GM18505 (cell line): ENCODE data around the gene PAX5.

Experiments
- ATAC-seq: cut with Tn5 transposase; IDR thresholded peaks from one replicate; pipeline ENCODE4 v1.9.1; 2021; ENCODE audit not compliant: unreplicated experiment
- POLR2A ChIP-seq: IDR thresholded peaks from 4 replicates; pipeline ENCODE4 v1.6.1; 2011; ENCODE audit warnings: borderline replicate concordance; ENCODE audit not compliant: insufficient read depth, insufficient read length; ENCODE audit errors: extremely low read depth

The PAX5 gene

DNA sequence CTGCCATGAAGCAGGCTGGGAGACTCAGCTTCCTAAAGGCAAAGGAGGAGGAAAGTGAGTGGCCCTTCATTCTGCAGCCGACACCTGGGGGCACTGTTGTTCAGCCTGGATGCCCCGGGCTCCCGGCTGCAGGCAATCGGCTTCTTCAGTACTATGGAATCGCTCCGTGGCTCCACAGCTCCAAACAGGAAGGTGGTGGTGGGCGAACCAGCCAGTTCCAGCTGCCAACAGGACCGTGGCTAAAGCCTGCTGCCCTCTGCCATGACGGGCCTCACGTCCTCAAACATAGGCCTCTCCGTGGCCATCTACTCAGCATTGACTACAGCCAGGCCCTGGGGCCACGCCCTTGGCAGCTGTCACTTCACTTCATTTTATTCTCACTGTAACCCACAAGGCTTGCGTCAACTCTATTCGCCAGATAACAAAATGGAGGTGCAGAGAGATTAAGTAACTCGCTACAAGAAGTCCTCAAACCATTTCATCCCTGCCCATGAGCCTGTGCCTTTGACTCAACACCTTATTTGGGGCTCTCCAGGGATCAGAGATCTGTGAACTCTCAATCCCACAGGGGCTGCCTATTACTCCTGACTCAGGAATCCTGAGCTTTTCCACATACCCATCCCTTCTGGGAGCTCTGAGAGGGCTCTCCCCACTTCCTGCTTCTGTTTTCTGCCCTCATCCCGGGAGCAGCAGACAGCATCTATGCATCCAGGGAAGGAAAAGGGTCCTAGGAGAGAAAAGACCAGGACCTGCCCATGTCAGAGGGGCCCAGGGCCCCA lies 38.0 kb downstream of the PAX5 start:
- no peak for ATAC-seq
- TF ChIP-seq POLR2A = no peak

GRCh38 chr9:36993933-36994764 lies 39.9 kb downstream of the PAX5 start:
- peak; percentile 58 for ATAC-seq
- TF ChIP-seq POLR2A = peak; percentile 67

DNA sequence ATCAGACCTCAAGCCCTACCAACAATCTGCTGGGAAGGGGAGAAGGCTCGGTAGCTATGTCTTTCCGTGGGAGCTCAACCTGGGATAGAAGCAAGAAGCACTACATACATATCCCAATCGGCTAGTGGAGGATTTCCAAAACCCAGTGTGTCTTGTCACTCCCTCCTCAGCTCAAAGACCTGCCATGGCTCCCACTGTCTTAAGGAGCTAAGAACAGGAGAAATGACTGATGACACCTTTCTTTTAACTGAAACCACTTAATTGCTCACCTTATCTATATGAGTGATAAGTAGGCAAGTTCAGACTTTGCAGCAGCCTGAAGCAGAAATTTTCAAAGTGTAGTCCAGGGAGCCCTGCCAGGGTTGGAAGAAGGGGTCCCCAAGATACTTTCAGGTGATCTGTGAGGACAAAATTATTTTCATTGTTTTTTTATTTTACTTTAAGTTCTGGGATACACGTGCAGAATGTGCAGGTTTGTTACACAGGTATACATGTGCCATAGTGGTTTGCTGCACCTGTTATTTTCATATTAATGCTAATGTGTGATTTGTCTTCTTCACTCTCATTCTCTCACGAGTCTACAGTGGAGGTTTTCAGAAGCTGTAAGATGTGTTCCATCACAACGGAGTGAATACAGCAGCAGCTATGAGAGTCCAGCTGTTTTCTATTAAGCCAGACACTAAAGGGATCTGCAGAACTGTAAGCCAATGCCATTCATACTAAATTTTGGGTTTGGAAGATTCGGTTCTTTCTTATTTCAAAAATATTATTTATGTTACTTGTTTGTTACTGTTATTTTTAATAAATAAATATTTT lies 41.4 kb downstream of the PAX5 start:
- TF ChIP-seq POLR2A = no peak
- ATAC-seq = no peak

DNA sequence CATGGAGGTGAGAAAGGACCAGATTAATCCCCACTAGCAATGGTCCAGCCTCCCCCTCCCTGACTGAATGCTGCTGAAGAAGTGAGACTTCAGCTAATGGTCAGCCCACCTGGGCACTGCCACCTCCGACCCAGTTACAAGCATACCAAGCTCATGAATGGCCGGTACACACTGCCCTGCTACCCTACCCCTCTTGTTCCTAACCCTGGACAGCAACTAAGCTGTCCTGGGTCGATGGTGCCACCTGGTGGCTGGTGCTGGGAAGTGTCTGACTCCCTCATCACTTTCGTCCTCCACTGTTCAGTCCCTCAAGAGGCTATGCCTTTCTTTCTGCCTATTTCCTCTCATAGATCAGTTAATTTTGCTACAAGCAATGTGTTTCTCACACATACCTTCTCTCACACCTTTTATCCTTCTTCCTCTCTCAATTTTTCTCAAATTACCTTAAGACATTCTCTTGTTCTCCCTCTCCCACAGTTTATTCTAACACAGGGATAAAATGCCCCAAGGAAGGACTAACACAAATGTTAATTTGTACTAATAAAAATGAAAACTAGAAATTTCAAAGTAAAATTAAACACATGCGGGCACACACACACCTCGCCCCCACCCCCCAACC lies 42.4 kb downstream of the PAX5 start:
- TF ChIP-seq POLR2A = peak; percentile 13
- no peak for ATAC-seq

DNA sequence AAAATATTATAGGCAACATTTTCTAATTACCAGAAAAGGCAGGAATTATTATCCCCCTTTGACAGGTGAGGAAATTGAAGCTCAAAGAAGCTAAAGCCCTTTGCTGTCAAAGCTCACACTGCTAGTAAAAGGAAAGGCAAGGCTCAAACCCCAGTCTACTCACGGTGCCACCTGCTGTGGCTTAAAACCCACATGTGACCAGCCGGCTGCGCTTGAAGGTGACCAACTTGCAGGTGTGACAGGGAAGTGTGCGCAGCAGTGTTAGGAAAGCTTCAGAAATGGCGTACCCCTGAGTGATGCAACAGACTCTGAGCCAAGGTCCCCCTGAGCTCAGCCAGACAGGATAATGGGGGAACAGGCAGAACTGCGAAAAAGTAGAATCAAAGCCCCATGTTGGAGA lies 45.2 kb downstream of the PAX5 start:
- ATAC-seq = no peak
- no peak for TF ChIP-seq POLR2A

DNA sequence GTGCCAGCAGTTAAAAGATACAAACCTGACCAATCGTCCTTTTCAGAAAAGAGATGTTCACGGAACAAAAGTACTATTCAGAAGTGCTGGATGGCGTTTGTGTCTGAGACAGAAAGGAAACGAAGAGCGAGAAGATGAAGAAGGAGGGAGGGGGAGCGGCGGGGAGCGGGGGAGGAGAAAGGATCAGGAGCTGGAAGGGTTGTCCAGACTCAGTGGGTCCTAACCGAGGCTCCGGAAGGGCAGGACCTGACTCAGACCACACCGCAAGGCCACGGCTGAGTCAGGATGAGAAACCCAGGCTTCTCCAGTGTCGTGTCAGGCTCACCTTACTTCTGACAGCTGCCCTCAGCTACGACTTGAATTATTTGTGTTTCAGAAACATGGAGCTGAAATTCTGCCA lies 46.2 kb downstream of the PAX5 start:
- ATAC-seq = no peak
- no peak for TF ChIP-seq POLR2A

DNA sequence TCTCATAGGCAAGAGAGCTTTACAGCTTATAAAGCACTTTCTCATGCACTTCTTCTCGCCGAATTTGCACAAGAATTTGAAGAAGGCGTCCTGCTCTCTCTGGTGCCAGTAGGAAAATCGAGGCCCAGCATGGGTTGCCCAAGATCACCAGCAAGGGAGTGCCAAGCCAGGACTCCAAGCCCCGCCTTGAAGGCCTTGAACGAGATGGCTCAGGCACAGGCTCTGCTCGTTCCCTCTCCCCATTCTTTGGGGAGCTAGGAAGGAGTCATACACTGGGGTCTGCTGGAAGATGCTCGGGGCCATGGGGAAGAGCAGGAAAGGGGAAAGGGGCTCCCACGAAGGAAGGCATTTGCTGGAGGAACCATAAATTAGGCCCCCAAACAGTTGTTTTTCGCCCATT lies 46.7 kb downstream of the PAX5 start:
- TF ChIP-seq POLR2A = no peak

GRCh38 chr9:36986468-36987408 lies 47.3 kb downstream of the PAX5 start:
- ATAC-seq = no peak
- TF ChIP-seq POLR2A = peak; percentile 23

More for the DNA sequence above, 46.7 kb downstream of the PAX5 start:
- ATAC-seq = no peak

- no peak for TF ChIP-seq POLR2A
- ATAC-seq = no peak
Observed at GRCh38 chr9:36985769-36986467, 48.1 kb downstream of the PAX5 start.

DNA sequence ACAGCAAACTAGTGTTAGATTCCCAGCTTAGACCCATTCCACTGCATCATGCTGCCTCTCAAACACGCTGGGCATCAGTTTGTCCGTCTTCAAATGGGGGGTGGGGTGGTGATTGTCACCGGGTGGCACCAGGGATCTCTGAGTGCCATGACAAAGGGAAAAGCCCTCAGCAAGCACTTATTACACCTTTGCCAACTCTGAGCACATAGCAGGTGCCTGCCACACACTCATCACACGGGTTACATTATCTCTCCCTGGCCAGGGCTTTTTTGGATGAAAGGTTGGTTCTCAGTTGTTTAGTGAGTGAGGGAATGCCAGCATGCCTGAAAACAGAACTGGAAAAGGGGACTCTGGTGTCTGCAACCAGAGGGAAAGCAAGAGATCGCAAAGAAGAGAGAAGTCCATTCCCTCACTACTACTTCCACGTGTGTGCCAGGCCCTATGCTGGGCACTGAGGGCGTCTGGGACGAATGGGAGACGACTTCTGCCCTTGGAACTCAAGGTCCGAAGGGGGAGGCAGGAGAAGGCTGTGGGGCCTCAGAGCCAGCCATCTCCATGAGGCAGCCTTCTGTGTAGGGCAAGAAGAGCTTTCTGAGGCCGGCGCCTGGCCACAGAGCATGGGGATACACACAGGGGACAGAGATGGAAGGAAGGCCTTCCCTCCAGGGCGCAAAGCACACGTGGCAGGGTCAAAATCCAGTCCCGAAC lies 48.9 kb downstream of the PAX5 start:
- ATAC-seq = no peak
- TF ChIP-seq POLR2A = no peak
